ENCODE measurements around the gene CCDC136.

DNA sequence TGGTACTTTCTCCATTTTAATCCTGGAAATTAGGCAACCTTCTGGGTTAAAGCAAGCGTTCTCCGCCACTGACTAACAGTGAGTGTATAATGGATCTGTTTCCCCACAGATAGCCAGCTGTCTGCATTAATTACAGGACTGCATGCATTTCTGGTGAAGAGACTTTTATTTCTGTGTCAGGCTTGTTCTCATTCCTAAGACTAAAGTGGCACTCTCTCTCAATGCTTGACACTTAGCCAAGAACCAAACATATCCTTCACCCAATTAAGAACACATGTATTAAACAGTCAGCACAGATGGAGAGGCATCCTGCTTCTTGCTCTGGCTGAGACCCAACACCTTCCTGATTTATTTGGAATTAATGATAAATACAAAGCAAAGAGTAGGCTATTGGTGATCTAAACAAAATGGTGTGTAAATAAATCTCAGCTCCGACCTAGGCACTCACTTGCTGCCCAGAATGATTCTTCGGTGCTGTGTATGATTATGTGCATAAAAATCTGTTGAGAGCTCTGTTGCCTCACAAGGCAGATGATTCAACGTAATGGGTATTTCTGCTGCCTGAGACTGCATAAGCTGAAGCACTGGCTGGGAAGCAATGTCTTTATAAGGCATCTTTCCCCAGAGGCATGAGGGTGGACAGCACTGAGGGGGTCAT is 35.8 kb upstream of the CCDC136 start:
- TF ChIP-seq NRF1 (IDR thresholded peaks at IDR 0.05; ENCODE audit: low read depth, low read length) (no peak), RFX5 (IDR thresholded peaks at IDR 0.05; ENCODE audit: low read length) (no peak), CHD2 (IDR thresholded peaks at IDR 0.05; ENCODE audit: low read length, partially characterized antibody) (no peak), JUND (IDR thresholded peaks at IDR 0.05) (peak; percentile 89)
- TF ChIP-seq, protein P1, sequence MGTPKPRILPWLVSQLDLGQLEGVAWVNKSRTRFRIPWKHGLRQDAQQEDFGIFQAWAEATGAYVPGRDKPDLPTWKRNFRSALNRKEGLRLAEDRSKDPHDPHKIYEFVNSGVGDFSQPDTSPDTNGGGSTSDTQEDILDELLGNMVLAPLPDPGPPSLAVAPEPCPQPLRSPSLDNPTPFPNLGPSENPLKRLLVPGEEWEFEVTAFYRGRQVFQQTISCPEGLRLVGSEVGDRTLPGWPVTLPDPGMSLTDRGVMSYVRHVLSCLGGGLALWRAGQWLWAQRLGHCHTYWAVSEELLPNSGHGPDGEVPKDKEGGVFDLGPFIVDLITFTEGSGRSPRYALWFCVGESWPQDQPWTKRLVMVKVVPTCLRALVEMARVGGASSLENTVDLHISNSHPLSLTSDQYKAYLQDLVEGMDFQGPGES (IDR thresholded peaks at IDR 0.05; ENCODE audit: low read depth, low read length) = no peak
- TF ChIP-seq, protein P2, sequence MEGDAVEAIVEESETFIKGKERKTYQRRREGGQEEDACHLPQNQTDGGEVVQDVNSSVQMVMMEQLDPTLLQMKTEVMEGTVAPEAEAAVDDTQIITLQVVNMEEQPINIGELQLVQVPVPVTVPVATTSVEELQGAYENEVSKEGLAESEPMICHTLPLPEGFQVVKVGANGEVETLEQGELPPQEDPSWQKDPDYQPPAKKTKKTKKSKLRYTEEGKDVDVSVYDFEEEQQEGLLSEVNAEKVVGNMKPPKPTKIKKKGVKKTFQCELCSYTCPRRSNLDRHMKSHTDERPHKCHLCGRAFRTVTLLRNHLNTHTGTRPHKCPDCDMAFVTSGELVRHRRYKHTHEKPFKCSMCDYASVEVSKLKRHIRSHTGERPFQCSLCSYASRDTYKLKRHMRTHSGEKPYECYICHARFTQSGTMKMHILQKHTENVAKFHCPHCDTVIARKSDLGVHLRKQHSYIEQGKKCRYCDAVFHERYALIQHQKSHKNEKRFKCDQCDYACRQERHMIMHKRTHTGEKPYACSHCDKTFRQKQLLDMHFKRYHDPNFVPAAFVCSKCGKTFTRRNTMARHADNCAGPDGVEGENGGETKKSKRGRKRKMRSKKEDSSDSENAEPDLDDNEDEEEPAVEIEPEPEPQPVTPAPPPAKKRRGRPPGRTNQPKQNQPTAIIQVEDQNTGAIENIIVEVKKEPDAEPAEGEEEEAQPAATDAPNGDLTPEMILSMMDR (IDR thresholded peaks at IDR 0.05) = no peak
